ENCODE data around the gene PIM1. TPM values are rescaled to one million over a fixed set of nuclear protein-coding genes. Genes with fewer than 3 reads are reported as not detected.

PIM1 gene
- total RNA-seq, 1 donor from 2014 or later, result 283 TPM

Other genes starting within 250 kb of the PIM1 start
- gene PI16, start 215.4 kb upstream of the PIM1 start, total RNA-seq, result 0.10 and 0.78 TPM in 2 replicates
- gene MTCH1, start 184.0 kb upstream of the PIM1 start, total RNA-seq, result 128 and 133 TPM in 2 replicates
- gene FGD2, start 164.5 kb upstream of the PIM1 start, total RNA-seq, result 362 and 435 TPM in 2 replicates
- 10.7 and 11.1 TPM in 2 replicates for gene TBC1D22B, start 87.6 kb downstream of the PIM1 start, total RNA-seq
- gene TMEM217, start 88.0 kb downstream of the PIM1 start, total RNA-seq, result 0.54 and 1.0 TPM in 2 replicates
- 18.7 and 18.8 TPM in 2 replicates for gene RNF8, start 183.8 kb downstream of the PIM1 start, total RNA-seq

Measured in activated B cell treated with CpG ODN at 0.5 μM for 24 hours (primary cell).